Measurements from ENCODE around the gene SLC47A2.
A peak's percentile ranks its signal among the peaks of the same experiment; 100 is the strongest.

DNA sequence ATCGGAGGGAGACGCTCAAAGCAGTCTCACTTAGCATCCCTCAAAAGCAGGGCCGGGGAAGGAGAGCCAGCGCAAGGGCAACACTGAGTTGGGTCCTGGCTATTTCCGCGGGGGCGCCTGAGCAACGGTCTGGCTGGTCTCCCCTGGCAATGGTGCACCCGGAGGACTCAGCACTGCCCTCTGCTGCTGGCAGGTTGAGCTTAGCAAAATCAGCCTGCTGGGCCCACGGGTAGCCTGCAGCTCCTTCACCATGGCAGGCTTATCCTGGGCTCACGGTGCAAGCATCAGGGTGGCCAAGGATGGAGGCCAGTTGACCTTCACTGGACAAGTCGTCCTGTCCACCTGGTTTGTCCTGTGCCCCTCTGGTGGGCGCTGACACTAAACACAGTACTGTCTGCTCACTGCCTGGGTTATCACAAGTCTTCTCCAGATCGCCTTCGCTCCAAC lies 46.2 kb upstream of the SLC47A2 start:
- peak; percentile 54 to 85 (median 72) for TF ChIP-seq CTCF (IDR thresholded peaks at IDR 0.05)
- TF ChIP-seq POLR2AphosphoS5 (IDR thresholded peaks at IDR 0.05) = no peak
